ENCODE results near the gene LEKR1.

DNA sequence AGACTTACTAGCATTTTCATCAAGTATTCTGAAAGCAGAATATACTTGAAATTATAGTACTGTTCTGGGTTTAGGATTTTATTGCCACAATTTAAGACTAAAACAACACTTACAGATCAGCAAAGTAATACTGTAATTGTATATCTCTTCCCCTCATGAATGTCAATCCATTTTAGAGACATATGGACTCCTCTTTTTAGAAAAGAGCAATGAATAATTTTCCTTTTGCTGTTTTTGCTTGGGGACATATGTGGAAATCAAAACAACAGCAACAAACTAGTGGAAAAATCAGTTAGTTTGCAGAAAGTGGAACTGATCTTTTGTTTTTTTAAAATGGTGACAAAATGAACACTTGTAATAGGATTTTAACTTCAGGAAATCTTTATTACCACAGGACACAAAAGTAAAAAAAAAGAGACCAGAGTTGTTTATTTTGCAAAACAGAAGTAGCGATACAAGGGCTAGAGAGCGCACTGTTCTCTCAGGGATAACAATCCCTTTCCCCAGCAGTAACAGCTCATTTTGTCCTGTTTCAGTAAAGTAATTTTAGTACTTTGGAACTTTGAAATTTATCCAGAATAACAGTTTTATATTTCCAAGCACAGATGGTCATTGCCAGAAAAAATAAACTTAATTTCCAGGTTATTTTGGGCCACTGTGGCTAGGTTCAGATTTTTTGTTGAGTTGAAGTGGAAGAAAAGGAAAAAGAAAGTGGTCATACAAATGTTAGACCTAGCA is 17.1 kb downstream of the LEKR1 start:
- TF ChIP-seq, protein P1, sequence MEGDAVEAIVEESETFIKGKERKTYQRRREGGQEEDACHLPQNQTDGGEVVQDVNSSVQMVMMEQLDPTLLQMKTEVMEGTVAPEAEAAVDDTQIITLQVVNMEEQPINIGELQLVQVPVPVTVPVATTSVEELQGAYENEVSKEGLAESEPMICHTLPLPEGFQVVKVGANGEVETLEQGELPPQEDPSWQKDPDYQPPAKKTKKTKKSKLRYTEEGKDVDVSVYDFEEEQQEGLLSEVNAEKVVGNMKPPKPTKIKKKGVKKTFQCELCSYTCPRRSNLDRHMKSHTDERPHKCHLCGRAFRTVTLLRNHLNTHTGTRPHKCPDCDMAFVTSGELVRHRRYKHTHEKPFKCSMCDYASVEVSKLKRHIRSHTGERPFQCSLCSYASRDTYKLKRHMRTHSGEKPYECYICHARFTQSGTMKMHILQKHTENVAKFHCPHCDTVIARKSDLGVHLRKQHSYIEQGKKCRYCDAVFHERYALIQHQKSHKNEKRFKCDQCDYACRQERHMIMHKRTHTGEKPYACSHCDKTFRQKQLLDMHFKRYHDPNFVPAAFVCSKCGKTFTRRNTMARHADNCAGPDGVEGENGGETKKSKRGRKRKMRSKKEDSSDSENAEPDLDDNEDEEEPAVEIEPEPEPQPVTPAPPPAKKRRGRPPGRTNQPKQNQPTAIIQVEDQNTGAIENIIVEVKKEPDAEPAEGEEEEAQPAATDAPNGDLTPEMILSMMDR (IDR thresholded peaks at IDR 0.05): no peak
- TF ChIP-seq EP300 (IDR thresholded peaks at IDR 0.05): peak in 1 of 2 donors; percentile 59
- no peak for TF ChIP-seq POLR2A (IDR thresholded peaks at IDR 0.05)

All from tibial nerve (tissue), 4 donors.